Caco-2 (cell line): ENCODE measurements around the gene ADGRF3. TPM values are rescaled to one million over a fixed set of nuclear protein-coding genes. Genes with fewer than 3 reads are reported as not detected.
"Not testable (repeated sequence)": the region's sequence is repeated elsewhere in the genome, so short reads cannot be mapped to it uniquely, and the experiment has no call there.

Experiments
- BruUV-seq: library from RNA; stranded (reverse); fragments of 400-500 nt; replicated peaks from 2 replicates; lab custom pipeline; 2021; lab: Mats Ljungman, UMichigan
- CTCF ChIA-PET: fragments of 300-600 bp; sonication (Branson Sonifier 250); formaldehyde crosslinking; loops from one replicate; lab custom pipeline; 2022; ENCODE audit warnings: antibody characterized with exemption; lab: Charles Lee
- POLR2A ChIA-PET: fragments of 300-600 bp; sonication (Branson Sonifier 250); formaldehyde crosslinking; loops from one replicate; lab custom pipeline; 2022; ENCODE audit warnings: antibody characterized with exemption; lab: Charles Lee
- DNase-seq, 2 experiments: peaks; one replicate each; pipeline versions ENCODE4 v3.0.0 to v3.0.0-alpha.2; 2020 to 2022
- H3K27me3 ChIP-seq: replicated peaks from 2 replicates; pipeline ENCODE4 v1.6.0; 2011; ENCODE audit warnings: low read length; ENCODE audit not compliant: control insufficient read depth, insufficient read depth
- H3K36me3 ChIP-seq: 2 replicates; pipeline ENCODE4 v1.5.1; 2011; ENCODE audit warnings: low read length; ENCODE audit not compliant: control insufficient read depth, insufficient read depth
- H3K4me1 ChIP-seq: fragments of 250-450 bp; sonication (Bioruptor Pico); 2 replicates; pipeline ENCODE4 v1.5.1; 2020; ENCODE audit warnings: mild to moderate bottlenecking
- H3K4me3 ChIP-seq: 2 replicates; pipeline ENCODE4 v1.5.1; 2011; ENCODE audit warnings: low read depth, mild to moderate bottlenecking, control low read depth, low read length
- H3K9me3 ChIP-seq: fragments of 250-450 bp; sonication (Bioruptor Pico); 2 replicates; pipeline ENCODE4 v1.5.1; 2020; ENCODE audit warnings: mild to moderate bottlenecking, moderate library complexity
- H3K27ac Mint-ChIP-seq: one replicate; pipeline ENCODE4 v1.8.0; 2022; ENCODE audit warnings: mixed read lengths; ENCODE audit not compliant: unreplicated experiment
- H3K27me3 Mint-ChIP-seq: one replicate; pipeline ENCODE4 v1.8.0; 2022; ENCODE audit warnings: mixed read lengths; ENCODE audit not compliant: insufficient read depth, unreplicated experiment
- H3K36me3 Mint-ChIP-seq: one replicate; pipeline ENCODE4 v1.8.0; 2022; ENCODE audit warnings: mild to moderate bottlenecking, mixed read lengths; ENCODE audit not compliant: insufficient read depth, unreplicated experiment
- H3K4me1 Mint-ChIP-seq: one replicate; pipeline ENCODE4 v1.8.0; 2022; ENCODE audit warnings: low read depth, mixed read lengths; ENCODE audit not compliant: unreplicated experiment
- H3K4me3 Mint-ChIP-seq: one replicate; pipeline ENCODE4 v1.8.0; 2022; ENCODE audit warnings: mild to moderate bottlenecking, moderate library complexity, mixed read lengths; ENCODE audit not compliant: unreplicated experiment
- H3K9me3 Mint-ChIP-seq: one replicate; pipeline ENCODE4 v1.8.0; 2022; ENCODE audit warnings: mixed read lengths; ENCODE audit not compliant: unreplicated experiment
- CTCF ChIP-seq, 2 experiments: fragments of 200-600 bp in 1 of 2; IDR thresholded peaks; 1 replicate in 1 of 2; 2 replicates in 1 of 2; pipeline versions ENCODE4 v1.5.1 to v1.8.0; 2011 to 2022; ENCODE audit warnings: antibody characterized with exemption in 1 of 2, control low read depth in 1 of 2, inconsistent platforms in 1 of 2, low read depth in 1 of 2, low read length in 1 of 2, mild to moderate bottlenecking in 1 of 2, moderate library complexity in 1 of 2; ENCODE audit not compliant: insufficient read depth in 1 of 2, severe bottlenecking in 1 of 2, unreplicated experiment in 1 of 2
- intact Hi-C: fragments of 100-400 bp; cut with micrococcal nuclease; formaldehyde crosslinking; loops from one replicate; pipeline ENCODE4 v1.10.0; 2022; ENCODE audit not compliant: unreplicated experiment
- total RNA-seq: library from RNA; stranded (reverse); gene quantifications from 2 replicates; pipeline ENCODE4 v1.2.3, GENCODE V29; 2022

ADGRF3 gene
- total RNA-seq, 1 experiment from 2014 or later, result 0.18 TPM

GRCh38 chr2:26269571-26270158 lies 76.9 kb downstream of the ADGRF3 start:
- H3K4me3 ChIP-seq, result no peak overlapping the region
- intact Hi-C loops, result no loop called here
- no peak for TF ChIP-seq CTCF (IDR thresholded peaks at IDR 0.05; ENCODE audit: insufficient read depth in 1 of 2, low read depth in 1 of 2, low read length in 1 of 2, severe bottlenecking in 1 of 2, unreplicated experiment in 1 of 2)
- CTCF ChIA-PET, result no interaction called here
- no peaks in the 10 kb centered on the region for H3K4me1 Mint-ChIP-seq
- H3K27me3 ChIP-seq, result no peaks in the 10 kb centered on the region
- H3K27me3 Mint-ChIP-seq, result no peaks in the 10 kb centered on the region
- DNase-seq, result no peak
- BruUV-seq, result no TSS peak
- no peak overlapping the region for H3K4me3 Mint-ChIP-seq
- POLR2A ChIA-PET, result no interaction called here
- no peaks in the 10 kb centered on the region for H3K36me3 ChIP-seq
- H3K9me3 Mint-ChIP-seq, result no peaks in the 10 kb centered on the region
- H3K4me1 ChIP-seq, result no peaks in the 10 kb centered on the region
- no peak overlapping the region for H3K27ac Mint-ChIP-seq
- no peaks in the 10 kb centered on the region for H3K9me3 ChIP-seq
- peaks cover 16% of the 10 kb centered on the region for H3K36me3 Mint-ChIP-seq

- H3K9me3 Mint-ChIP-seq, H3K4me3 ChIP-seq, H3K27ac Mint-ChIP-seq, H3K4me1 ChIP-seq, DNase-seq, intact Hi-C loops, CTCF ChIA-PET, H3K36me3 ChIP-seq, H3K4me3 Mint-ChIP-seq, H3K27me3 Mint-ChIP-seq, BruUV-seq, H3K9me3 ChIP-seq, POLR2A ChIA-PET, H3K27me3 ChIP-seq, H3K4me1 Mint-ChIP-seq: not testable (repeated sequence)
- H3K36me3 Mint-ChIP-seq, result peaks cover 16% of the 10 kb centered on the region
These were observed 77.8 kb downstream of the ADGRF3 start for GRCh38 chr2:26268670-26269385.

GRCh38 chr2:26268213-26268612 lies 78.4 kb downstream of the ADGRF3 start:
- ChIA-PET CTCF (no interaction called here), POLR2A (no interaction called here)
- H3K4me1 Mint-ChIP-seq, result no peaks in the 10 kb centered on the region
- no peak for TF ChIP-seq CTCF (IDR thresholded peaks at IDR 0.05; ENCODE audit: insufficient read depth in 1 of 2, low read depth in 1 of 2, low read length in 1 of 2, severe bottlenecking in 1 of 2, unreplicated experiment in 1 of 2)
- H3K36me3 ChIP-seq, result no peaks in the 10 kb centered on the region
- no peaks in the 10 kb centered on the region for H3K27me3 ChIP-seq
- H3K27ac Mint-ChIP-seq, result no peak overlapping the region
- H3K4me3 ChIP-seq, result no peak overlapping the region
- H3K27me3 Mint-ChIP-seq, result no peaks in the 10 kb centered on the region
- H3K9me3 Mint-ChIP-seq, result no peaks in the 10 kb centered on the region
- no peaks in the 10 kb centered on the region for H3K4me1 ChIP-seq
- peaks cover 12% of the 10 kb centered on the region for H3K36me3 Mint-ChIP-seq
- H3K9me3 ChIP-seq, result no peaks in the 10 kb centered on the region
- no peak for DNase-seq
- H3K4me3 Mint-ChIP-seq, result no peak overlapping the region
- BruUV-seq, result no TSS peak
- intact Hi-C loops, result no loop called here

- POLR2A ChIA-PET, H3K27me3 Mint-ChIP-seq, H3K9me3 ChIP-seq, H3K4me1 ChIP-seq, H3K4me3 ChIP-seq, H3K27me3 ChIP-seq, DNase-seq, H3K36me3 ChIP-seq, H3K9me3 Mint-ChIP-seq, H3K4me1 Mint-ChIP-seq, H3K27ac Mint-ChIP-seq, CTCF ChIA-PET, H3K4me3 Mint-ChIP-seq, intact Hi-C loops, BruUV-seq: not testable (repeated sequence)
- H3K36me3 Mint-ChIP-seq, result peaks cover 12% of the 10 kb centered on the region
These were observed 87.8 kb downstream of the ADGRF3 start for GRCh38 chr2:26258836-26259235.
